B cell (primary cell): ENCODE results near the gene COPS7B. TPM values are rescaled to one million over a fixed set of nuclear protein-coding genes. Genes with fewer than 3 reads are reported as not detected.

Source experiments
- ATAC-seq: fragments of 200-7000 bp; cut with Tn5 transposase; one replicate; pipeline ENCODE4 v1.10.0; 2021; ENCODE audit warnings: low read depth, mild to moderate bottlenecking, moderate number of reproducible peaks, moderate library complexity
- CTCF ChIA-PET: fragments of 350-600 bp; sonication (Branson Sonifier 250); formaldehyde crosslinking; loops from one replicate; lab custom pipeline; 2021; ENCODE audit warnings: antibody characterized with exemption, inconsistent platforms; lab: Charles Lee
- POLR2A ChIA-PET: fragments of 350-600 bp; sonication (Branson Sonifier 250); formaldehyde crosslinking; loops from one replicate; lab custom pipeline; 2021; ENCODE audit warnings: antibody characterized with exemption; lab: Charles Lee
- DNase-seq: peaks from one replicate; pipeline ENCODE4 v3.0.0; 2013
- H2AFZ ChIP-seq: 2 replicates; pipeline ENCODE4 v1.6.1; 2012; ENCODE audit warnings: mild to moderate bottlenecking, low read depth, low read length; ENCODE audit not compliant: insufficient read depth, poor library complexity, severe bottlenecking
- H3K27ac ChIP-seq, 2 donors: 1 replicate in 1 of 2; 2 replicates in 1 of 2; pipeline ENCODE4 v1.5.1; 2012 to 2013; ENCODE audit warnings: low read length in 2 of 2, mild to moderate bottlenecking in 2 of 2, moderate library complexity in 1 of 2
- H3K27me3 ChIP-seq, 4 experiments: fragments of 200-600 bp in 1 of 4; sonication (generic) in 1 of 4; replicated peaks in 1 of 4; 1 replicate in 2 of 4; 2 replicates in 2 of 4; pipeline versions ENCODE4 v1.6.1 to v1.7.0; 2013 to 2016; ENCODE audit warnings: low read length in 3 of 4, mild to moderate bottlenecking in 2 of 4, mixed read lengths in 1 of 4, moderate library complexity in 1 of 4; ENCODE audit not compliant: insufficient read depth in 4 of 4, control insufficient read depth in 3 of 4; ENCODE audit errors: control extremely low read depth in 1 of 4
- H3K36me3 ChIP-seq, 2 experiments: replicated peaks in 1 of 2; 1 replicate in 1 of 2; 2 replicates in 1 of 2; pipeline versions ENCODE4 v1.6.1 to v1.7.1; 2013; ENCODE audit warnings: low read length in 1 of 2; ENCODE audit not compliant: insufficient read depth in 2 of 2, control insufficient read depth in 1 of 2; ENCODE audit errors: control extremely low read depth in 1 of 2, extremely low read depth in 1 of 2
- H3K4me1 ChIP-seq, 2 donors: fragments of 200-600 bp in 1 of 2; sonication (generic) in 1 of 2; 1 replicate in 1 of 2; 2 replicates in 1 of 2; pipeline versions ENCODE4 v1.5.1 to v1.6.1; 2013 to 2017; ENCODE audit warnings: low read length in 2 of 2; ENCODE audit not compliant: control insufficient read depth in 2 of 2, insufficient read depth in 2 of 2
- H3K4me2 ChIP-seq: replicated peaks from 2 replicates; pipeline ENCODE3; 2012; ENCODE audit warnings: mild to moderate bottlenecking, low read depth, low read length; ENCODE audit not compliant: poor library complexity, severe bottlenecking
- H3K4me3 ChIP-seq, 5 experiments: fragments of 200-600 bp in 1 of 5; sonication (generic) in 1 of 5; 1 replicate in 3 of 5; 2 replicates in 2 of 5; pipeline versions ENCODE4 v1.5.1 to v1.7.0; 2011 to 2016; ENCODE audit warnings: low read length in 4 of 5, mild to moderate bottlenecking in 4 of 5, low read depth in 2 of 5, control low read depth in 1 of 5, moderate library complexity in 1 of 5; ENCODE audit not compliant: insufficient read depth in 1 of 5; ENCODE audit errors: control extremely low read depth in 1 of 5, extremely low read depth in 1 of 5
- H3K79me2 ChIP-seq: fragments of 200-600 bp; sonication (generic); one replicate; pipeline ENCODE4 v1.6.0; 2016; ENCODE audit warnings: low read length; ENCODE audit not compliant: control insufficient read depth, insufficient read depth
- H3K9ac ChIP-seq: fragments of 200-600 bp; sonication (generic); 2 replicates; pipeline ENCODE4 v1.6.1; 2017; ENCODE audit warnings: mild to moderate bottlenecking, low read length, moderate library complexity
- H3K9me3 ChIP-seq, 3 donors: one replicate each; pipeline versions ENCODE4 v1.6.1 to v1.7.1; 2013; ENCODE audit warnings: low read length in 2 of 3; ENCODE audit not compliant: control insufficient read depth in 2 of 3, insufficient read depth in 1 of 3; ENCODE audit errors: control extremely low read depth in 1 of 3
- H4K20me1 ChIP-seq: 2 replicates; pipeline ENCODE4 v1.6.0; 2012; ENCODE audit warnings: mild to moderate bottlenecking, low read length; ENCODE audit not compliant: insufficient read depth, control insufficient read depth, poor library complexity, severe bottlenecking
- H3K27ac Mint-ChIP-seq: one replicate; pipeline ENCODE4 v1.8.0; 2021; ENCODE audit warnings: mixed read lengths
- H3K27me3 Mint-ChIP-seq: one replicate; pipeline ENCODE4 v1.8.0; 2021; ENCODE audit warnings: mixed read lengths
- H3K4me1 Mint-ChIP-seq: one replicate; pipeline ENCODE4 v1.8.0; 2021; ENCODE audit warnings: mixed read lengths
- H3K4me3 Mint-ChIP-seq: one replicate; pipeline ENCODE4 v1.8.0; 2021; ENCODE audit warnings: mixed read lengths
- H3K9me3 Mint-ChIP-seq: one replicate; pipeline ENCODE4 v1.8.0; 2022; ENCODE audit warnings: mixed read lengths; ENCODE audit not compliant: insufficient read depth
- CTCF ChIP-seq: fragments of 200-600 bp; IDR thresholded peaks from one replicate; pipeline ENCODE4 v1.8.0; 2022; ENCODE audit warnings: antibody characterized with exemption, mild to moderate bottlenecking
- EZH2 ChIP-seq: IDR thresholded peaks from 2 replicates; pipeline ENCODE4 v1.6.1; 2012; ENCODE audit warnings: borderline replicate concordance, low read depth, mild to moderate bottlenecking, moderate library complexity, low read length; ENCODE audit not compliant: insufficient read depth, poor library complexity, severe bottlenecking
- WGBS: methylation state at CpG from one replicate; pipeline ENCODE4 v1.1.5; 2013; ENCODE audit warnings: missing lambda C conversion rate; ENCODE audit not compliant: insufficient coverage; 5-methylcytosine and 5-hydroxymethylcytosine counted together
- intact Hi-C: fragments of 100-400 bp; cut with micrococcal nuclease; formaldehyde crosslinking; loops from one replicate; pipeline ENCODE4 v1.10.0; 2022
- polyA plus RNA-seq: library from polyadenylated mRNA; depleted of rRNA; stranded (reverse); fragments of >200 nt; gene quantifications from 2 replicates; pipeline ENCODE4 v1.2.3, GENCODE V29; 2012
- small RNA-seq: library from RNA; depleted of rRNA; stranded (forward); fragments of <200 nt; gene quantifications from one replicate; pipeline ENCODE3, GENCODE V24; 2012; ENCODE audit warnings: low replicate concordance, low read depth; ENCODE audit not compliant: insufficient read length
- total RNA-seq, 2 donors: library from RNA; stranded (reverse); fragments of 120-200 nt in 1 of 2; gene quantifications; 1 replicate in 1 of 2; 2 replicates in 1 of 2; pipeline versions ENCODE4 v1.2.3 to v1.2.4, GENCODE V29; 2013 to 2022

COPS7B gene
- total and polyA plus RNA-seq, 2 donors (not counting 1 experiment from before 2014, with no cell fraction given) = 52.7 to 70.8 TPM

DNA sequence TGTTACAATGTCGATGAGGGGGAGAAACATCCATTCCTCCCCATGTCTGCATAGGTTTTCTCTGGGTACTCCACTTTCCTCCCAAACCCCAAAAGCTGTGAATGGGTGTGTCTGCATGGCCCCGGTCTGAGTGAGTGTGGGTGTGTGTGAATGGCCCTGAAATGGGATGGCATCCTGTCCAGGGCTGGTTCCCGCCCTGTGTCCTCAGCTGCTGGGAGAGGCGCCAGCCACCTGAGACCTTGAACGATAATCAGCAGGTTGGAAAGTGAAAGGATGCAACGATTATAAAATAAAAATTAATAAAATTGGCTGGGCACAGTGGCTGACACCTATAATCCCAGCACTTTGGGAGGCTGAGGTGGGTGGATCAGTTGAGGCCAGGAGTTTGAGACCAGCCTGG lies 70.7 kb downstream of the COPS7B start:
- no peaks in the 10 kb centered on the region for H3K27me3 ChIP-seq
- no peaks in the 10 kb centered on the region for H3K79me2 ChIP-seq
- H3K4me1 Mint-ChIP-seq = peaks cover 4% of the 10 kb centered on the region
- H3K27me3 Mint-ChIP-seq = no peaks in the 10 kb centered on the region
- POLR2A ChIA-PET = no interaction called here
- no peak overlapping the region for H2AFZ ChIP-seq
- H3K27ac ChIP-seq = no peak overlapping the region
- no peaks in the 10 kb centered on the region for H3K9me3 Mint-ChIP-seq
- CTCF ChIA-PET = no interaction called here
- H3K4me3 ChIP-seq = no peak overlapping the region
- no peak overlapping the region for H3K4me3 Mint-ChIP-seq
- no peak for DNase-seq
- intact Hi-C loops = no loop called here
- TF ChIP-seq CTCF (no peak), EZH2 (no peak)
- no peaks in the 10 kb centered on the region for H3K9me3 ChIP-seq
- no peak overlapping the region for H3K4me2 ChIP-seq
- H3K27ac Mint-ChIP-seq = no peak overlapping the region
- no peaks in the 10 kb centered on the region for H3K36me3 ChIP-seq
- no peaks in the 10 kb centered on the region for H3K4me1 ChIP-seq
- no peaks in the 10 kb centered on the region for H4K20me1 ChIP-seq
- no peak for ATAC-seq
- no peak overlapping the region for H3K9ac ChIP-seq
- WGBS = 90% methylated on average over 4 of the region's 6 CpGs

Small RNA genes lying within 50 kb of the gene (small RNA-seq; reads per million reads assigned to genes)
- not detected for gene AC073476.4

Other genes with a start within 250 kb of the COPS7B start
- gene TEX44, start 193.6 kb upstream of the COPS7B start, total RNA-seq = not detected in 2 replicates
- gene TEX44, start 193.6 kb upstream of the COPS7B start, polyA plus RNA-seq = not detected in 2 replicates
- gene PTMA, start 77.9 kb upstream of the COPS7B start, total RNA-seq = 2,208 and 2,282 TPM in 2 replicates
- gene PTMA, start 77.9 kb upstream of the COPS7B start, polyA plus RNA-seq = 713 and 1,872 TPM in 2 replicates
- gene PDE6D, start 5.2 kb upstream of the COPS7B start, total RNA-seq = 31.9 and 40.8 TPM in 2 replicates
- 26.8 and 36.5 TPM in 2 replicates for gene PDE6D, start 5.2 kb upstream of the COPS7B start, polyA plus RNA-seq
- gene NPPC, start 140.0 kb downstream of the COPS7B start, total RNA-seq = 0.70 and 0.71 TPM in 2 replicates
- 0.33 TPM in 1 of 2 replicates, not detected in the other for gene NPPC, start 140.0 kb downstream of the COPS7B start, polyA plus RNA-seq
- gene DIS3L2, start 175.3 kb downstream of the COPS7B start, total RNA-seq = 70.1 and 74.3 TPM in 2 replicates
- 32.2 and 34.5 TPM in 2 replicates for gene DIS3L2, start 175.3 kb downstream of the COPS7B start, polyA plus RNA-seq